Loucy (cell line): ENCODE data around the gene CENPQ.

Source experiments
- H2AFZ ChIP-seq: fragments of 200-600 bp; sonication (generic); 2 replicates; pipeline ENCODE4 v1.6.0; 2016; ENCODE audit warnings: antibody characterized with exemption, mild to moderate bottlenecking, low read length, moderate library complexity
- H3F3A ChIP-seq: fragments of 200-600 bp; 2 replicates; pipeline ENCODE4 v1.6.0; 2016; ENCODE audit warnings: antibody characterized with exemption, low read depth, mild to moderate bottlenecking
- H3K27me3 ChIP-seq: fragments of 200-600 bp; sonication (generic); 2 replicates; pipeline ENCODE4 v1.6.1; 2014; ENCODE audit warnings: low read length, mild to moderate bottlenecking; ENCODE audit not compliant: insufficient read depth, poor library complexity, severe bottlenecking
- H3K36me3 ChIP-seq: fragments of 200-600 bp; sonication (generic); 2 replicates; pipeline ENCODE4 v1.6.1; 2016; ENCODE audit warnings: low read length; ENCODE audit not compliant: insufficient read depth
- H3K4me1 ChIP-seq: fragments of 200-600 bp; sonication (generic); 2 replicates; pipeline ENCODE4 v1.5.1; 2014; ENCODE audit warnings: low read length, mild to moderate bottlenecking; ENCODE audit not compliant: insufficient read depth, poor library complexity, severe bottlenecking
- H3K4me2 ChIP-seq: fragments of 200-600 bp; sonication (generic); 2 replicates; pipeline ENCODE4 v1.6.0; 2014; ENCODE audit warnings: antibody characterized with exemption, low read length, low read depth, mild to moderate bottlenecking; ENCODE audit not compliant: poor library complexity, severe bottlenecking
- H3K4me3 ChIP-seq: fragments of 200-600 bp; sonication (generic); 2 replicates; pipeline ENCODE4 v1.5.1; 2014; ENCODE audit warnings: low read length, mild to moderate bottlenecking, mixed read lengths; ENCODE audit not compliant: poor library complexity, severe bottlenecking
- H3K79me2 ChIP-seq: fragments of 200-600 bp; sonication (generic); 2 replicates; pipeline ENCODE4 v1.6.1; 2014; ENCODE audit warnings: low read length; ENCODE audit not compliant: insufficient read depth
- H3K9ac ChIP-seq: fragments of 200-600 bp; sonication (generic); 2 replicates; pipeline ENCODE4 v1.6.0; 2014; ENCODE audit warnings: mild to moderate bottlenecking, low read depth, low read length, moderate library complexity; ENCODE audit not compliant: poor library complexity, severe bottlenecking
- H3K9me2 ChIP-seq: fragments of 200-600 bp; sonication (generic); replicated peaks from 2 replicates; pipeline ENCODE4 v1.6.1; 2016; ENCODE audit warnings: low read depth, low read length, mixed read lengths
- H3K9me3 ChIP-seq: fragments of 200-600 bp; sonication (generic); 2 replicates; pipeline ENCODE4 v1.6.1; 2014; ENCODE audit warnings: mild to moderate bottlenecking, antibody characterized with exemption, low read length, low read depth; ENCODE audit not compliant: insufficient read depth
- H4K20me1 ChIP-seq: fragments of 200-600 bp; sonication (generic); 2 replicates; pipeline ENCODE4 v1.6.0; 2014; ENCODE audit warnings: antibody characterized with exemption, low read length, mild to moderate bottlenecking; ENCODE audit not compliant: insufficient read depth, poor library complexity, severe bottlenecking
- CTCF ChIP-seq: fragments of 200-600 bp; sonication (generic); conservative IDR thresholded peaks from 2 replicates; pipeline ENCODE4 v1.5.1; 2014; ENCODE audit warnings: mild to moderate bottlenecking, antibody characterized with exemption, low read length
- EZH2phosphoT487 ChIP-seq: fragments of 200-600 bp; IDR thresholded peaks from 2 replicates; pipeline ENCODE4 v1.6.1; 2018; ENCODE audit warnings: antibody characterized with exemption, mild to moderate bottlenecking, moderate library complexity, borderline replicate concordance

Gene CENPQ

DNA sequence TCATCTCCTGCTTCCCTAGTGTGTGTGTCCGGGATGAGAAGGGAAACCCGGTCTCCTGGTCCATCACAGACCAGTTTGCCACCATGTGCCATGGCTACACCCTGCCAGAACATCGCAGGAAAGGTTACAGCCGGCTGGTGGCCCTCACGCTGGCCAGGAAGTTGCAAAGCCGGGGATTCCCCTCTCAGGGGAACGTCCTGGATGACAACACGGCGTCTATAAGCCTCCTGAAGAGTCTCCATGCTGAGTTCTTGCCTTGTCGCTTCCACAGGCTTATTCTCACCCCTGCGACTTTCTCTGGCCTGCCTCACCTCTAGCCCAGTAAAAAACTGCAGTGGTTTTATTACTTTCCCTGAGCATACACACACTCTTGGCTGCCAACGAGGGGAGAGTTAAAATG is 63.4 kb downstream of the CENPQ start:
- Histone ChIP-seq H3F3A (no peaks in the 10 kb centered on the region), H3K79me2 (no peaks in the 10 kb centered on the region), H3K9me3 (no peaks in the 10 kb centered on the region), H3K36me3 (no peaks in the 10 kb centered on the region), H3K9ac (no peak overlapping the region), H3K4me2 (no peak overlapping the region), H3K9me2 (no peaks in the 10 kb centered on the region), H4K20me1 (no peaks in the 10 kb centered on the region), H2AFZ (no peak overlapping the region), H3K4me3 (no peak overlapping the region), H3K4me1 (no peaks in the 10 kb centered on the region), H3K27me3 (no peaks in the 10 kb centered on the region)
- TF ChIP-seq EZH2phosphoT487 = no peak
- no peak for TF ChIP-seq CTCF

- no peak overlapping the region for H3K4me2 ChIP-seq
- H3K4me1 ChIP-seq = no peaks in the 10 kb centered on the region
- H3K9ac ChIP-seq = no peak overlapping the region
- H3K27me3 ChIP-seq = no peaks in the 10 kb centered on the region
- H3K9me3 ChIP-seq = no peaks in the 10 kb centered on the region
- no peaks in the 10 kb centered on the region for H4K20me1 ChIP-seq
- no peak for TF ChIP-seq EZH2phosphoT487
- TF ChIP-seq CTCF = no peak
- H3K79me2 ChIP-seq = no peaks in the 10 kb centered on the region
- no peaks in the 10 kb centered on the region for H3F3A ChIP-seq
- no peak overlapping the region for H3K4me3 ChIP-seq
- H3K9me2 ChIP-seq = no peaks in the 10 kb centered on the region
- H2AFZ ChIP-seq = no peak overlapping the region
- no peaks in the 10 kb centered on the region for H3K36me3 ChIP-seq
These were observed 64.2 kb downstream of the CENPQ start for GRCh38 chr6:49527320-49527719.

DNA sequence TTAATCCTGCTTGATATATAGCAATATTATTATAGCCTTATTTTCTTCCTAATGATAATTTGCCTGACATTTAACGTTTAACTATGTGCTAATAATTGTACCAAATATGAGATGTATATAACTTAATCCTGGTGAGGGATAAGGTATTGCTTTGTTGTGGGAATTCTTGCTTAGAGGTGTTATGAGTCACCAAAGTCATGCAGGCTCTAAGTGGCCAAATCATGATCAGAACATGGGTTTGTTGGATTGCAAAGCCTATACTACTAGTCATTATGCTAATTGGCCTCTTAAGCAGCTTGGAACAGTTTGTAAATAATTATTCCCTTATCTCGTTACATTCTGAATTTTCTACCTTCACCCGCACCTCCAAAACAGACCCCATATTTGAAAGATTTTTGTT is 65.4 kb downstream of the CENPQ start:
- H3K9ac ChIP-seq = no peak overlapping the region
- no peak overlapping the region for H3K4me2 ChIP-seq
- H3K36me3 ChIP-seq = no peaks in the 10 kb centered on the region
- TF ChIP-seq EZH2phosphoT487 (no peak), CTCF (no peak)
- H3K4me3 ChIP-seq = no peak overlapping the region
- H4K20me1 ChIP-seq = no peaks in the 10 kb centered on the region
- H3K4me1 ChIP-seq = no peaks in the 10 kb centered on the region
- H3K9me3 ChIP-seq = no peaks in the 10 kb centered on the region
- H3K27me3 ChIP-seq = no peaks in the 10 kb centered on the region
- H3K79me2 ChIP-seq = no peaks in the 10 kb centered on the region
- no peaks in the 10 kb centered on the region for H3K9me2 ChIP-seq
- H3F3A ChIP-seq = no peaks in the 10 kb centered on the region
- no peak overlapping the region for H2AFZ ChIP-seq
